HepG2 (cell line): Measurements from ENCODE around the gene DPH7. TPM values are rescaled to one million over a fixed set of nuclear protein-coding genes. Genes with fewer than 3 reads are reported as not detected.
A peak's percentile ranks its signal among the peaks of the same experiment; 100 is the strongest.

Experiments used
- DMAP1 ChIP-seq: IDR thresholded peaks from 2 replicates; pipeline ENCODE4 v1.6.1; 2016
- EEA1 ChIP-seq: sonication (generic); formaldehyde crosslinking; IDR thresholded peaks from 2 replicates; pipeline ENCODE4 v1.5.1; 2020; ENCODE audit warnings: mild to moderate bottlenecking, missing genetic modification reagents, borderline replicate concordance
- ELF3 ChIP-seq: IDR thresholded peaks from 2 replicates; pipeline ENCODE4 v1.6.1; 2016; ENCODE audit warnings: missing genetic modification reagents, missing compliant biosample characterization
- NFKB2 ChIP-seq: sonication (generic); formaldehyde crosslinking; IDR thresholded peaks from 2 replicates; pipeline ENCODE4 v1.4.0; 2020; ENCODE audit warnings: missing genetic modification reagents, borderline replicate concordance
- NFKBIZ ChIP-seq: IDR thresholded peaks from 2 replicates; pipeline ENCODE4 v1.6.1; 2018; ENCODE audit warnings: missing genetic modification reagents, missing compliant biosample characterization
- NR2C2 ChIP-seq: sonication (generic); formaldehyde crosslinking; IDR thresholded peaks from 2 replicates; pipeline ENCODE4 v1.4.0; 2020; ENCODE audit warnings: missing genetic modification reagents, mild to moderate bottlenecking, moderate library complexity, borderline replicate concordance
- POLR2A ChIP-seq, 2 experiments: IDR thresholded peaks; 2 replicates each; pipeline ENCODE4 v1.6.1; 2011; ENCODE audit warnings: low read depth in 2 of 2, low read length in 2 of 2, mild to moderate bottlenecking in 1 of 2, moderate library complexity in 1 of 2; ENCODE audit not compliant: insufficient read depth in 1 of 2
- SAP130 ChIP-seq: IDR thresholded peaks from 2 replicates; pipeline ENCODE4 v1.6.1; 2016; ENCODE audit warnings: low read depth
- SP1 ChIP-seq, 2 experiments: fragments of 450-650 bp in 1 of 2; sonication (generic) in 1 of 2; formaldehyde crosslinking in 1 of 2; IDR thresholded peaks; 2 replicates each; pipeline versions ENCODE4 v1.4.0 to v1.6.1; 2016 to 2020; ENCODE audit warnings: missing genetic modification reagents in 1 of 2
- SRY ChIP-seq: sonication (generic); formaldehyde crosslinking; IDR thresholded peaks from 2 replicates; pipeline ENCODE4 v1.8.0; 2022; ENCODE audit warnings: mild to moderate bottlenecking, missing genetic modification reagents
- TBX2 ChIP-seq: sonication (generic); formaldehyde crosslinking; IDR thresholded peaks from 2 replicates; pipeline ENCODE4 v1.5.0; 2020; ENCODE audit warnings: missing genetic modification reagents, mild to moderate bottlenecking, borderline replicate concordance
- TMF1 ChIP-seq: sonication (generic); formaldehyde crosslinking; IDR thresholded peaks from 2 replicates; pipeline ENCODE4 v1.8.1; 2022; ENCODE audit warnings: low read depth, missing genetic modification reagents
- ZFP41 ChIP-seq: sonication (generic); formaldehyde crosslinking; IDR thresholded peaks from 2 replicates; pipeline ENCODE4 v1.4.0; 2020; ENCODE audit warnings: mild to moderate bottlenecking, missing genetic modification reagents, borderline replicate concordance
- ZNF224 ChIP-seq: sonication (generic); formaldehyde crosslinking; IDR thresholded peaks from 2 replicates; pipeline ENCODE4 v1.5.0; 2020; ENCODE audit warnings: mild to moderate bottlenecking, missing genetic modification reagents
- ZNF263 ChIP-seq: sonication (generic); formaldehyde crosslinking; IDR thresholded peaks from 2 replicates; pipeline ENCODE4 v1.4.0; 2020; ENCODE audit warnings: missing genetic modification reagents
- ZNF451 ChIP-seq: sonication (generic); formaldehyde crosslinking; IDR thresholded peaks from 2 replicates; pipeline ENCODE4 v1.5.0; 2020; ENCODE audit warnings: mild to moderate bottlenecking, missing genetic modification reagents
- ZNF607 ChIP-seq: sonication (generic); formaldehyde crosslinking; IDR thresholded peaks from 2 replicates; pipeline ENCODE4 v1.5.1; 2020; ENCODE audit warnings: missing genetic modification reagents, mild to moderate bottlenecking, borderline replicate concordance
- ZNF614 ChIP-seq: IDR thresholded peaks from 2 replicates; pipeline ENCODE4 v1.6.1; 2018; ENCODE audit warnings: missing biosample characterization, missing genetic modification reagents, inconsistent platforms, borderline replicate concordance
- ZNF615 ChIP-seq: sonication (generic); formaldehyde crosslinking; IDR thresholded peaks from 2 replicates; pipeline ENCODE4 v1.5.0; 2020; ENCODE audit warnings: mild to moderate bottlenecking, missing genetic modification reagents, borderline replicate concordance
- polyA plus RNA-seq, 8 experiments: library from polyadenylated mRNA; depleted of rRNA in 3 of 8; stranded (reverse) in 7 of 8; unstranded in 1 of 8; fragments of >200 nt; fragmentation: Illumina TruSeq in 4 of 8; extraction: Trizol in 4 of 8; gene quantifications; 2 replicates each; pipeline versions ENCODE4 v1.2.1 to v1.2.3, GENCODE V29; 2011 to 2016; ENCODE audit warnings: low read depth in 4 of 8, missing spikeins in 1 of 8, mixed read lengths in 1 of 8; ENCODE audit not compliant: insufficient read depth in 1 of 8
- total RNA-seq, 5 experiments: library from RNA; depleted of rRNA; stranded (reverse); fragments of >200 nt; fragmentation: Illumina TruSeq; extraction: Trizol; gene quantifications; 2 replicates each; pipeline ENCODE4 v1.2.3, GENCODE V29; 2016; ENCODE audit warnings: low read depth in 1 of 5
- TF ChIP-seq, protein P1 (sequence below): sonication (generic); formaldehyde crosslinking; IDR thresholded peaks from 2 replicates; pipeline ENCODE4 v1.4.0; 2020; ENCODE audit warnings: mild to moderate bottlenecking, missing genetic modification reagents
- TF ChIP-seq, protein P2 (sequence below): sonication (generic); formaldehyde crosslinking; IDR thresholded peaks from 2 replicates; pipeline ENCODE4 v1.4.0; 2020; ENCODE audit warnings: missing genetic modification reagents
- TF ChIP-seq, protein P3 (sequence below): sonication (generic); formaldehyde crosslinking; conservative IDR thresholded peaks from 2 replicates; pipeline ENCODE4 v1.4.0; 2020; ENCODE audit warnings: missing genetic modification reagents

The DPH7 gene
- total and polyA plus RNA-seq, 2 of the 13 experiments (the other 11 are each of a cell fraction or from before 2014, with no cell fraction given), result 27.6 to 31.6 TPM

DNA sequence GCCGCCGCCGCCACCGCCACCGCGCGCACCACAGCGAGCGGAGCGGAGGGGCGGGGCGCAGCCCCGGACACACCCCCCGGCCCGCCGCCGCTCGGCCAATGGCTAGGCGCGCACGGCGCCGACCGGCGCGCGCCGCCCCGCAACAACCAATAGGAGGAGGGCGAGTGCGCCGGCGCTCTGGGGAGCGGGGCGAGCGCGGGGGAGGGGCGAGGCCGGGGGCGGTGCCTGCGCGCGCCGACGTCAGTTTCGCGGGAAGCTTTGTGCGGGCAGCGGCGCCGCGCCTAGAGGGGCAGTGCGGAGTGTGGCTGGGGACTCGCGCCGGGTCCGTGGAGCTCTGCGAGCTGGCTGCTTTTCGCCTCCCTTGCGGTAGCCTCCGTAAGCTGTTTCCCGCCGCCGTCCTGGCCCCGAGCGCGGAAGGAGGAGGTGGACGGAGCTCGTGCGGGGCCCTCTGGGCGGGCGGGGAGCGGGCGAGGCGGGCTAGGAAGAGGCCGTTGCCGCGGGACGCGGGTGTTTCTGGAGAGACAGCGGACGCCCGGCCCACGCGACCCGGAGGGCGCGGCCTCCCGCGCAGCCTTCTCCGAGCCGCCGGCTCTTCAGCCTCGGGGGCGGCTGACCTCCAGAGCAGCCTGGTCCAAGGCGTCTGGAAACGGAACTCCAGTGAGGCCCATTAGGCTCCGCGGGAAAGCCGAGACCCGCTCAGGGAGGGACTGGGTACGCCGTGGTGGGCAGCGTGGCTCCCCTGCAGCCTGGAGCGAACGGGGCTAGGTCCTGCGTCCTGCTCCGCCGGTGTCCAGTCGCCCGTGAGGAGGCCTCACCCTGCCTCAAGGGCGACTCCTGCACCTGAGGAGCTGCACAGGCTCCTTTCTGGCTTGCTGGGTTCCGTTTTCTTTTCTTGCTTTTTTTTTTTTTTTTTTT is 12.0 kb upstream of the DPH7 start, which contains the start of gene ZMYND19 (continued):
- TF ChIP-seq, protein P1, sequence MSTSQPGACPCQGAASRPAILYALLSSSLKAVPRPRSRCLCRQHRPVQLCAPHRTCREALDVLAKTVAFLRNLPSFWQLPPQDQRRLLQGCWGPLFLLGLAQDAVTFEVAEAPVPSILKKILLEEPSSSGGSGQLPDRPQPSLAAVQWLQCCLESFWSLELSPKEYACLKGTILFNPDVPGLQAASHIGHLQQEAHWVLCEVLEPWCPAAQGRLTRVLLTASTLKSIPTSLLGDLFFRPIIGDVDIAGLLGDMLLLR, result peak; percentile 36; the same call in 1 of the 2 replicates
- no peak for TF ChIP-seq ZNF607 (CRISPR knock-in tag)
- peak; percentile 53; the same call in 1 of the 2 replicates for TF ChIP-seq EEA1 (CRISPR knock-in tag)
- 0 out of 2 replicates have a peak, but pooled peaks have one; percentile 22 for TF ChIP-seq ZNF263 (CRISPR knock-in tag)
- 0 out of 2 replicates have a peak, but pooled peaks have one; percentile 24 for TF ChIP-seq ZNF614 (CRISPR knock-in tag)
- 0 out of 2 replicates have a peak, but pooled peaks have one; percentile 44 for TF ChIP-seq ZFP41 (CRISPR knock-in tag)
- TF ChIP-seq TBX2, result peak; percentile 30; the same call in 1 of the 2 replicates
- TF ChIP-seq NFKB2 (CRISPR knock-in tag), result peak; percentile 28; the same call in 1 of the 2 replicates
- TF ChIP-seq SRY (CRISPR knock-in tag), result peak; percentile 50; the same call in 1 of the 2 replicates
- peak; percentile 96 for TF ChIP-seq SAP130
- TF ChIP-seq DMAP1 (CRISPR knock-in tag), result 0 out of 2 replicates have a peak, but pooled peaks have one; percentile 27
- no peak for TF ChIP-seq ZNF615 (CRISPR knock-in tag)
- TF ChIP-seq, protein P2, sequence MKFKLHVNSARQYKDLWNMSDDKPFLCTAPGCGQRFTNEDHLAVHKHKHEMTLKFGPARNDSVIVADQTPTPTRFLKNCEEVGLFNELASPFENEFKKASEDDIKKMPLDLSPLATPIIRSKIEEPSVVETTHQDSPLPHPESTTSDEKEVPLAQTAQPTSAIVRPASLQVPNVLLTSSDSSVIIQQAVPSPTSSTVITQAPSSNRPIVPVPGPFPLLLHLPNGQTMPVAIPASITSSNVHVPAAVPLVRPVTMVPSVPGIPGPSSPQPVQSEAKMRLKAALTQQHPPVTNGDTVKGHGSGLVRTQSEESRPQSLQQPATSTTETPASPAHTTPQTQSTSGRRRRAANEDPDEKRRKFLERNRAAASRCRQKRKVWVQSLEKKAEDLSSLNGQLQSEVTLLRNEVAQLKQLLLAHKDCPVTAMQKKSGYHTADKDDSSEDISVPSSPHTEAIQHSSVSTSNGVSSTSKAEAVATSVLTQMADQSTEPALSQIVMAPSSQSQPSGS, result no peak
- TF ChIP-seq NR2C2 (CRISPR knock-in tag), result no peak
- TF ChIP-seq ZNF224 (CRISPR knock-in tag), result 0 out of 2 replicates have a peak, but pooled peaks have one; percentile 51
- TF ChIP-seq ZNF451 (CRISPR knock-in tag), result no peak
- TF ChIP-seq POLR2A (IDR thresholded peaks at IDR 0.05; ENCODE audit: insufficient read depth in 1 of 2, low read depth in 2 of 2, low read length in 2 of 2), result peak; percentile 59 to 70
- no peak for TF ChIP-seq NFKBIZ (CRISPR knock-in tag)
- no peak for TF ChIP-seq ELF3 (CRISPR knock-in tag)
- TF ChIP-seq SP1 (IDR thresholded peaks at IDR 0.05), result no peak
- peak; percentile 72 for TF ChIP-seq SP1 (CRISPR knock-in tag; IDR thresholded peaks at IDR 0.05)
- TF ChIP-seq, protein P3, sequence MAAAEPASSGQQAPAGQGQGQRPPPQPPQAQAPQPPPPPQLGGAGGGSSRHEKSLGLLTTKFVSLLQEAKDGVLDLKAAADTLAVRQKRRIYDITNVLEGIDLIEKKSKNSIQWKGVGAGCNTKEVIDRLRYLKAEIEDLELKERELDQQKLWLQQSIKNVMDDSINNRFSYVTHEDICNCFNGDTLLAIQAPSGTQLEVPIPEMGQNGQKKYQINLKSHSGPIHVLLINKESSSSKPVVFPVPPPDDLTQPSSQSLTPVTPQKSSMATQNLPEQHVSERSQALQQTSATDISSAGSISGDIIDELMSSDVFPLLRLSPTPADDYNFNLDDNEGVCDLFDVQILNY, result peak; percentile 88
- 0 out of 2 replicates have a peak, but pooled peaks have one; percentile 34 for TF ChIP-seq TMF1 (CRISPR knock-in tag)
